Fibroblast of gingiva (primary cell): ENCODE results near the gene RTL1.

Experiments used
- DNase-seq: peaks from one replicate; pipeline ENCODE4 v3.0.0-alpha.2; 2011; ENCODE audit warnings: low read depth

Gene RTL1

GRCh38 chr14:100866666-100867630 is 36.6 kb downstream of the RTL1 start:
- no peak for DNase-seq

- DNase-seq = no peak
Measured at GRCh38 chr14:100865682-100866591, 37.6 kb downstream of the RTL1 start.

DNA sequence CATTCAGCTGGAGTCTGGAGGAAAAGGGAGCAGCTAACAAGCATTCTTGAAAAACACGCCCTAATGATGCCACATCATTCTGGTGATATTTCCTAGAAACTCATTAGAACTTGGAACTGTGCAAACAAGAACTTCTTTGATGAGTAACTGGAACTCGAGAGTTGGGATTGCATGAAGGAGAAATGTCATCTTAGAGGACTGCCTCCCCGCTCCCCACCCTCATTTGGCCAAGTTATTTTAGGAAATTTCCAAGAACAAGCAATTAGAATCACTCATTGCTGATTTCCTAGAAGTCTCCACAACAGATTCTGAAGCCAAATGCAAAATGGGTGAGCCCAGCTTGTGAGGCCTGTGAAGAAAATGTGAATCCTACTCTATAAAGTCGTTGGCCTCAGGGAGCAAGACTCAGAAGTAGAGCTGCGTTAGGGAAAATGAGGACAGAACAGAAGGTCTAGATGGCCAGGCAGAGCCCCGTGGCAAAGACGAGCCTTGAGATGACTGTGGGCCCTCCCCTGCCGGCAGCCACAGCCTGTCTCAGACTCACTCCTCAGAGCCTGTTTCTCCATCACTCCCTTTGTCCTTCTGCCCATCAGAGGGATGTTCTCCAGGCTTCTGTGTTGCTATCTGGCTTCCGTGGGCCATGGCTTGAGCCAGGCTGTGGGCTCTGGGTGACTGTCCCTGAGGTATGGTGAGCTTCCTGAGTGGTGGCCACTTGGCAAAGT is 38.4 kb downstream of the RTL1 start:
- DNase-seq = peak; percentile 54

- DNase-seq = no peak
Measured at GRCh38 chr14:100864206-100864605, 39.3 kb downstream of the RTL1 start.

DNA sequence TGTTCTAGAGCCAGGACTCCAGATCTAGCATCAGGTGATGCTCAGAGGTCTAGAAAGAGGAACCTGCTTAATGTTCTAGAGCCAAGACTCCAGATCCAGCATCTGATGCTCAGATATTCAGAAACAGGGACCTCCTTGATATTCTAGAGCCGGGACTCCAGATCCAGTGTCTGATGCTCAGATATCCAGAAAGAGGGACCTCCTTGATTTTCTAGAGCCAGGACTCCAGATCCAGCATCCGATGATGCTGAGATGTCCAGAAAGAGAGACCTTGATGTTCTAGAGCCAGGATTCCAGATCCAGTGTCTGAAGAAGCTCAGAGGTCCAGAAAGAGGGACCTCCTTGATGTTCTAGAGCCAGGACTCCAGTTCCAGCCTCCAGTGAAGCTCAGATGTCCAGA is 40.7 kb downstream of the RTL1 start:
- DNase-seq = no peak

DNA sequence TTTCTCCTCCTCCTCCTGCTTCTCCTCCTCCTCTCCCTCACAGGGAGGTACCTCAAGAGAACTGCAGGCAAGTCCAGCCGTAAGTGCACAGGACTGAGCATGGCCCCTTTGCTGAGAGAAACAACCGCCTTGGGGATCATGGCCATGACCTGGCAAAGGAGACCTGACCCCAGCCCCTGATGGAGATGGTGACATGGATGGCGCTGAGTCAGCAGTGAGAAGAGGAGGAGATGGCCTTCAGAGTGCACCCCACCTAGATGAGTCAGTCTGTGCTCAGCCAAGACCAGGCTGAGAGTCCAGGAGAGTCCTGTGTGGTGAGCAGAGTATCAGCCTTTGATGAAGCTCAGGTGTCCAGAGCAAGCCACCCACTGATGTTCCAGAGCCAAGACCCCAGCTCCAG is 41.2 kb downstream of the RTL1 start:
- no peak for DNase-seq

GRCh38 chr14:100861937-100862247 is 41.6 kb downstream of the RTL1 start:
- no peak for DNase-seq

DNA sequence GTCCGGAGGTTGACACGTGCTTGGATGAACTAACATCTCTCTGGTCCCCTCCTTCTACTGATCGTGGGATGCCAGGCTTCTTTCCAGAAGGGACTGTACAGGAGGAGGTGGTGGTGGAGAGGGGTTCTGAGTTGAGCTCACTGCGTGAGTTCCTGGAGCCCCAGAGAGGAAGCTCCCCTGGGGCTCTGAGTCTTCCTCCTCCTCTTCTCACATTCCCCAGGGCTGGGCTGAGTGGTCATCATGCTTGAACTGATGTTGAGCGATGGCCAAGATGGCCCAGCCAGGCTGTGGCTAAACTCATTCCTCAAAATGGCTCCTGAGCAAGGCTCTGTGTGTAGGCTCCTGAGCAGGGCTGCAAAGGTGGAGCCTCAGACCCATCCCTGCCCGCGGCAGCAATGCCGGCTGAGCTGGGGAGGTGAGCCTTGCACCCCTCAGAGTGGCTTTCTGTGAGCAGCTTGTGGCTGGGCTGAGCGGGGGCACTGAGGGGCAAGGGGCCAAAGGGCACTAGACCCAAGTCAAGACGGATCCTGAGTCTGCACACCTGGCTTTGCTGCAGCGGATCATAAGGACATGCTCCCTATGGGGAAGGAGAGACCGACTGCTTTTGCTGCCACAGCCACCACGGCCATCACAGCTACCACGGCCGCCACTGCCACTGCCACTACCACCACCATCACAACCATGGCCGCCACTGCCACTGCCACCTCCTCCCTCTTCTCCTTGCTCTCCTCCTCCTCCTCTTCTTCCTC is 42.2 kb downstream of the RTL1 start:
- no peak for DNase-seq

DNA sequence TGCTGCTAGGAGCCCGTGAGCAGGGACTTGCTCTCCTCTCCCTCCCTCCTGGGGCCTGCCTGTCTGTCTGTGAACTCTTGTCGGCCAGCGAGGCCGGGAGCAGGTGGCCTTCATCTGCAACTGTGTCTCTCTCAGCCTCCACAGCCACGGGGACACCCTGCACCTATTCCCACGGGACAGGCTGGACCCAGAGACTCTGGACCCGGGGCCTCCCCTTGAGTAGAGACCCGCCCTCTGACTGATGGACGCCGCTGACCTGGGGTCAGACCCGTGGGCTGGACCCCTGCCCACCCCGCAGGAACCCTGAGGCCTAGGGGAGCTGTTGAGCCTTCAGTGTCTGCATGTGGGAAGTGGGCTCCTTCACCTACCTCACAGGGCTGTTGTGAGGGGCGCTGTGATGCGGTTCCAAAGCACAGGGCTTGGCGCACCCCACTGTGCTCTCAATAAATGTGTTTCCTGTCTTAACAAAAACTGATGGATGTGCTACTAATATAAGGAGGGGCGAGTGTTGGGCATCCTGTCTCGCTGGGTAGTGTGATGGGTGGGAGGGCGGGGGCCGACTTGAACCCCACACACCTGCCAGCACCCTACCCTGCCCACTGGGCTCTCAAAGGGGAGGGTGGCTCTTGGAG is 42.9 kb downstream of the RTL1 start:
- no peak for DNase-seq

- no peak for DNase-seq
Measured at GRCh38 chr14:100859781-100860180, 43.7 kb downstream of the RTL1 start.

- DNase-seq = no peak
Measured at GRCh38 chr14:100858838-100859220, 44.7 kb downstream of the RTL1 start.

DNA sequence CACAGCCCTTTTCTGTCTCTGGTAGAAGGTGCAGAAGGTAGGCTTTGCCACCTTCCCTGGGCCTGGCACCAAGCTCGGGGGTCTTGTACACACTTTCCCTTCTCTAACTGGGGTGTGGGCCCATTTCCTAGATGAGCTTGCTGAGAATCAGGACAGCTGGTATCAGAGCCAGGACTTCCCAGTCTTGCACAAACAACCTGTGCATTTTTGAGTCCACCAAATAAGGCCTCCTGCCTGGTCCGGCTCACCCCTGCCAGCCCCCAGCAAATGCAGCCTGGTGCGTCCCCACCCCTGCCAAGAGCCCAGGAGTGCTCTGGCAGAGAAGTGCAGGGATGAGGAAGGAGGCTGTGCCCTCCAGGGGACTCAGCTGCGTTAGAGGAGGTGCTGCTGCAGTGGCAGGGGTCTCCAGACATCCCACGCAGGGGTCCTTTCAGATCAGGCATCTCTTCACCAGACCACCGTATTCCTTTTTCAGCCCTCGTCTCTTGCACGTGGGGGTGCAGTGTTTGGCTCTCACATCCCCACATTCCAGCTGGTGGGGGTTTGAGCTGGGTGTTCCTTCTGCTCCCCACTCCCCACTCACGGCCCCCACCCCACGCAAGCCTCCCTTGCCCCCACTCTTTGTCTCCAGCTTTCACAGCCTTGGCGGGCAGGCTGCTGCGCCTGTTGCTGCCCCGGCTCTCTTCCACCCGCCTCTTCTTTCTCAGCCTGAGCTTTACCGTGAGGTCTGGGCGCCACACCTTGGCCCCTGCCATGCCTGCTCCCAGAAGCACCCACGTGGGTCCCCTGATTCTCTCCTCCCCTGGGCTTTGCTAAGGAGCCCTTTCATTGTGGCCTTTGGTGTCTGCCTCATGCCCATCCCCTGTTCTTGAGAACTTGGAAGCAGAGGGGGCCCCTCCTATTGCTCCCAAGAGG is 45.3 kb downstream of the RTL1 start:
- DNase-seq = no peak

GRCh38 chr14:100857233-100857922 is 46.1 kb downstream of the RTL1 start:
- DNase-seq = no peak

DNA sequence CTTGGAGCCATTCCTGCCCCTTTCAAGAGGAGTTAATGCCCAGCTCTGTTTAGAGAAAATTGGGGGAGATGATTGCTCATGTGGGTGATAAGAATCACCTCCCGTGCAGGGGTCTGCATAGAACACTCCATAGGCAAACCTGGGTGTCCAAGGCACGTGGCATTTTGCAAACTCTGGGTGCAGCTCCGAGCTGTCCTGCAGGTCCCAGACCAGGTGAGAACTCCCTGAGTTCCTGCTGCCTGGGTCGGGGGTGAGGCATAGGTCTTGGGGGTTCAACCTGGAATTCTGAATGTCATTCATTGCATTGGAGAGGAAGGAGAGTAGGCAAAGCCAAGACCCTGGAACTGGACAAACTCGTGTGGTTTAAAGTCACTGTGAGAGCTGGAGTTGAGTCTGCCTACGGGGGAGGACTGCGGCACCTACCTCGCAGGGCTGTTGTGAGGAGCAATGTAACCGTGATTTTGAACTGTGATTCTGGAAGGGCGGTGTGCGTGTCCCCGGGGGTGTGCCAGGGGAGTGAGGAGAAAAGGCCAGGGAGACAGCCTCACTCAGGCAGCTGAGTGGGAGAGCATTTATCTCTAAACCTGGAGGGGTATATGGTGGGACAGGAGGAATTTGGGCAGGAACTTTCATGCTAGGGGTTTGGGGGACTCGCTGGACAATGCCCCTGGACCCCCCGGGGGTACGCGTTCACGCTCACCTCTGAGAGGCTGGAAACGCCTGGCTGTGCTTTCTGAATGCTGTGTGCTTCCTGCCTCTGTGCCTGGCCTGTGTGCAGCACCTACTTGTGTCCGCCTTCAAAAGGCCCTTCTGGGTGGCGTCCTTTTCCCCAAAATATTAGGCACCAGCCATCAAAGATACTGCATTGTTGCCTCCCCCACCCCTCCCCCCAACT is 47.2 kb downstream of the RTL1 start:
- no peak for DNase-seq

GRCh38 chr14:100855256-100855930 is 48.1 kb downstream of the RTL1 start:
- no peak for DNase-seq

GRCh38 chr14:100854435-100854834 is 49.1 kb downstream of the RTL1 start:
- DNase-seq = no peak

DNA sequence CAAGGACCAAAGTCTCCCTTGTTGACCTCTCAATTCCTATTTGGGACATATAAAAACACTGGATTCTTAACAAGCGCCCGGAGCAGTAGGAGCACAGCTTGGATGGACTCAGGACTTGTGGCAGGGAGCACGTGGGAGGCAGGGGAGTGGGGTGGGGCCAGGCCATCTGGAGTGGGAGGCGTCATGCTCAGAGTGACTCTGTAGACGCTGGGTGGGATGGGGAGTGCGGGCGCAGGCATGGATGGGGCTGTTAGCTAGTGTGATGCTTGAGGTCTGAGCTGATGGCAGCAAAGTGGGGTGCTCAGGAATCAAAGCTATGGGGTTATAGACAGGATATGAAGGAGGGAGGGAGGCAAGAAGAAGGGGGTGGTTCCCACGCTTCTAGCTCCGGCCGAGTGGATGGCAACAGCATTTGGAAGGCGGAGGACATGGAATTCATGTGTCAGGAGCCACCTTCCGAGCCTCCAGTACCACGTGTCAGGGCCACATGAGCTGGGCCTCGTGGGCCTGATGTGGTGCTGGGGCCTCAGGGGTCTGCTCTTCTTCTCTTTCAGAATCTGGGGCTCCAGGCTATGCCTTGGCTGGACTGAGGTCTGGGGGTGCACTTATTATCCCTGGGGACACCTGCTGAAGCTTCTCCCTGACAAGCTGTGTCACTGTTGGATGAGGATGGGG is 51.4 kb downstream of the RTL1 start:
- no peak for DNase-seq
